Stimulated activated CD4-positive, alpha-beta T cell treated with anti-CD3 and anti-CD28 coated beads, Interleukin-4, amount 100 ng/mL, for 48 hours (primary cell): ENCODE data around the gene PCDHB16.
"Not testable (repeated sequence)": the region's sequence is repeated elsewhere in the genome, so short reads cannot be mapped to it uniquely, and the experiment has no call there.

Experiments
- DNase-seq, 2 donors: peaks; one replicate each; pipeline ENCODE4 v3.0.0-alpha.2; 2020; ENCODE audit warnings: low read depth in 2 of 2

Gene PCDHB16

GRCh38 chr5:141182248-141182647, at the start of gene PCDHB16:
TSS of gene PCDHB16 (plus strand) at chr5:141182387. CDS start at chr5:141182560, 173 bp downstream.
- DNase-seq = no peak

- DNase-seq = no peak
These were observed 47.0 kb upstream of the PCDHB16 start, which contains the start of gene PCDHB5 for GRCh38 chr5:141135030-141135717. TSS of gene PCDHB5 (plus strand) at chr5:141135206. CDS start at chr5:141135435, 229 bp downstream.

GRCh38 chr5:141135718-141136266, 46.4 kb upstream of the PCDHB16 start:
- DNase-seq = no peak

GRCh38 chr5:141137346-141137745, 44.8 kb upstream of the PCDHB16 start:
- DNase-seq = not testable (repeated sequence)

- DNase-seq = no peak
These were observed 32.4 kb upstream of the PCDHB16 start, which contains the start of gene PCDHB6 for GRCh38 chr5:141149812-141150211. TSS of gene PCDHB6 (plus strand) at chr5:141150057. CDS start at chr5:141150258, 201 bp downstream.

- no peak for DNase-seq
These were observed 31.8 kb upstream of the PCDHB16 start for GRCh38 chr5:141150224-141150992.

GRCh38 chr5:141150993-141151325, 31.2 kb upstream of the PCDHB16 start:
- no peak for DNase-seq

- DNase-seq = not testable (repeated sequence)
These were observed 30.6 kb upstream of the PCDHB16 start for GRCh38 chr5:141151632-141152031.

- DNase-seq = not testable (repeated sequence)
These were observed 30.1 kb upstream of the PCDHB16 start for GRCh38 chr5:141152096-141152495.

- DNase-seq = no peak
These were observed 26.4 kb upstream of the PCDHB16 start for GRCh38 chr5:141155540-141156374.

- not testable (repeated sequence) for DNase-seq
These were observed 24.8 kb upstream of the PCDHB16 start for GRCh38 chr5:141157356-141157755.

- not testable (repeated sequence) for DNase-seq
These were observed 24.3 kb upstream of the PCDHB16 start for GRCh38 chr5:141157901-141158300.

GRCh38 chr5:141172381-141173204, 9.6 kb upstream of the PCDHB16 start, which contains the start of gene PCDHB7:
TSS of gene PCDHB7 (plus strand) at chr5:141172644. CDS start at chr5:141172836, 192 bp downstream.
- DNase-seq = no peak

GRCh38 chr5:141174291-141175104, 7.7 kb upstream of the PCDHB16 start:
- not testable (repeated sequence) for DNase-seq

GRCh38 chr5:141175933-141176332, 6.3 kb upstream of the PCDHB16 start:
- no peak for DNase-seq

- not testable (repeated sequence) for DNase-seq
These were observed 4.5 kb upstream of the PCDHB16 start, which contains the start of gene PCDHB8 for GRCh38 chr5:141177577-141178191. TSS of gene PCDHB8 (plus strand) at chr5:141177790. CDS start at chr5:141178035, 245 bp downstream.

- DNase-seq = not testable (repeated sequence)
These were observed 2.8 kb upstream of the PCDHB16 start for GRCh38 chr5:141179371-141179770.

GRCh38 chr5:141179876-141180275, 2.3 kb upstream of the PCDHB16 start:
- DNase-seq = not testable (repeated sequence)

- no peak for DNase-seq
These were observed 1.9 kb upstream of the PCDHB16 start for GRCh38 chr5:141180313-141180712.
